GM23248 (cell line): Measurements from ENCODE around the gene DHCR24. TPM values are rescaled to one million over a fixed set of nuclear protein-coding genes. Genes with fewer than 3 reads are reported as not detected.

ENCODE experiments used
- DNase-seq: peaks from one replicate; pipeline ENCODE4 v3.0.0-alpha.2; 2015
- H2AFZ ChIP-seq: fragments of 200-600 bp; sonication (generic); 2 replicates; pipeline ENCODE4 v1.6.1; 2016; ENCODE audit warnings: antibody characterized with exemption
- H3F3A ChIP-seq: fragments of 200-600 bp; sonication (generic); 2 replicates; pipeline ENCODE4 v1.6.1; 2016; ENCODE audit warnings: mild to moderate bottlenecking, antibody characterized with exemption, mixed run types; ENCODE audit not compliant: insufficient read depth
- H3K27ac ChIP-seq: fragments of 200-600 bp; sonication (generic); 2 replicates; pipeline ENCODE4 v1.5.1; 2016; ENCODE audit warnings: mild to moderate bottlenecking
- H3K27me3 ChIP-seq: fragments of 200-600 bp; sonication (generic); replicated peaks from 2 replicates; pipeline ENCODE4 v1.6.1; 2016; ENCODE audit warnings: mild to moderate bottlenecking; ENCODE audit not compliant: insufficient read depth
- H3K36me3 ChIP-seq: fragments of 200-600 bp; sonication (generic); 2 replicates; pipeline ENCODE4 v1.6.1; 2016; ENCODE audit warnings: low read depth, mild to moderate bottlenecking
- H3K4me1 ChIP-seq: fragments of 200-600 bp; sonication (generic); 2 replicates; pipeline ENCODE4 v1.6.1; 2016; ENCODE audit warnings: mild to moderate bottlenecking; ENCODE audit not compliant: insufficient read depth
- H3K4me2 ChIP-seq: fragments of 200-600 bp; sonication (generic); one replicate; pipeline ENCODE4 v1.6.1; 2016; ENCODE audit warnings: mild to moderate bottlenecking; ENCODE audit not compliant: unreplicated experiment
- H3K4me3 ChIP-seq: fragments of 200-600 bp; sonication (generic); 2 replicates; pipeline ENCODE4 v1.5.1; 2016; ENCODE audit warnings: mild to moderate bottlenecking
- H3K79me2 ChIP-seq: fragments of 200-600 bp; sonication (generic); 2 replicates; pipeline ENCODE4 v1.6.1; 2016; ENCODE audit warnings: mild to moderate bottlenecking; ENCODE audit not compliant: insufficient read depth
- H3K9ac ChIP-seq: fragments of 200-600 bp; sonication (generic); 2 replicates; pipeline ENCODE4 v1.6.1; 2016; ENCODE audit warnings: mild to moderate bottlenecking
- H3K9me2 ChIP-seq: fragments of 200-600 bp; sonication (generic); 2 replicates; pipeline ENCODE4 v1.6.1; 2016; ENCODE audit warnings: mixed run types, mild to moderate bottlenecking, moderate library complexity; ENCODE audit not compliant: insufficient read depth
- H3K9me3 ChIP-seq: fragments of 200-600 bp; sonication (generic); one replicate; pipeline ENCODE4 v1.6.1; 2017; ENCODE audit warnings: low read depth
- H4K20me1 ChIP-seq: fragments of 200-600 bp; sonication (generic); 2 replicates; pipeline ENCODE4 v1.6.0; 2016; ENCODE audit not compliant: insufficient read depth
- EZH2 ChIP-seq: fragments of 200-600 bp; sonication (generic); IDR thresholded peaks from 2 replicates; pipeline ENCODE4 v1.6.1; 2018; ENCODE audit warnings: antibody characterized with exemption, mild to moderate bottlenecking; ENCODE audit not compliant: insufficient read depth, poor library complexity, severe bottlenecking
- EZH2phosphoT487 ChIP-seq: fragments of 200-600 bp; sonication (generic); IDR thresholded peaks from 2 replicates; pipeline ENCODE4 v1.6.1; 2018; ENCODE audit warnings: antibody characterized with exemption, moderate library complexity, mild to moderate bottlenecking, low read depth; ENCODE audit not compliant: insufficient read depth
- WGBS, 2 experiments: methylation state at CpG; one replicate each; pipeline ENCODE4 v1.1.6; 2015 to 2017; ENCODE audit warnings: low lambda C conversion rate in 2 of 2, low coverage in 1 of 2; ENCODE audit errors: missing lambda C conversion rate in 2 of 2; 5-methylcytosine and 5-hydroxymethylcytosine counted together
- in situ Hi-C: fragments of 300-500 bp; cut with MboI; formaldehyde crosslinking; loops from 2 replicates; pipeline ENCODE4 v1.15.0; 2020
- polyA plus RNA-seq: library from polyadenylated mRNA; unstranded; fragments of >200 nt; fragmentation: Nextera tagmentation; extraction: Ambion mirVana; gene quantifications from 2 replicates; pipeline ENCODE4 v1.2.1, GENCODE V29; 2016
- total RNA-seq: library from RNA; depleted of rRNA; stranded (reverse); fragments of >200 nt; shearing (Covaris generic); gene quantifications from 2 replicates; pipeline ENCODE4 v1.2.3, GENCODE V29; 2014

DHCR24 gene
- total and polyA plus RNA-seq, 2 experiments from 2014 or later, result 42.5 to 63.4 TPM

DNA sequence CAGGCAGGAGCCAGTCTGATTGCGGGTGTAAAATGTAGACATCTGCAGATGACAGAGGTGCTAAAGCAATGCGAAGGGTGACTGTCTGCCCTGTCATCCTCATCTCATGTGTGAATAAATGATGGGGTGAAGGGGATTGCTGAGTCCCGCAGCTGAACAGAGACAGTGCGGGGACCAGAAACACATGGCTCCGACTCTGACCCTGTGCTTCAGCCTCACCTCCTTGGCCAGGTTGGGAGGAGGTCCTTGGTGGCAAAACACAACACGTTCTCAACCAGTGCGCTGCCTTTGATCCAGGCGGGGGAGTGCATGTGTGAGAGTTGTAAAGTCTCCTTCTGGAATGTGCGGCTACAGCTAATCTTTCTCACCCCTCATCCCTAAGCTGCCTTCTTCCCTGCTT is 53.9 kb downstream of the DHCR24 start:
- H3K4me2 ChIP-seq, result no peak overlapping the region
- in situ Hi-C loops, result no loop called here
- no peak overlapping the region for H2AFZ ChIP-seq
- H3K27ac ChIP-seq, result no peak overlapping the region
- no peaks in the 10 kb centered on the region for H3K4me1 ChIP-seq
- no peak for DNase-seq
- H4K20me1 ChIP-seq, result no peaks in the 10 kb centered on the region
- no peak overlapping the region for H3K9ac ChIP-seq
- no peaks in the 10 kb centered on the region for H3K36me3 ChIP-seq
- H3K79me2 ChIP-seq, result no peaks in the 10 kb centered on the region
- no peaks in the 10 kb centered on the region for H3K9me3 ChIP-seq
- H3F3A ChIP-seq, result no peaks in the 10 kb centered on the region
- TF ChIP-seq EZH2phosphoT487 (no peak), EZH2 (no peak)
- 80 to 82% methylated on average over 9 of the region's 9 CpGs for WGBS, 2 experiments
- H3K4me3 ChIP-seq, result no peak overlapping the region
- H3K27me3 ChIP-seq, result no peaks in the 10 kb centered on the region
- H3K9me2 ChIP-seq, result no peaks in the 10 kb centered on the region

DNA sequence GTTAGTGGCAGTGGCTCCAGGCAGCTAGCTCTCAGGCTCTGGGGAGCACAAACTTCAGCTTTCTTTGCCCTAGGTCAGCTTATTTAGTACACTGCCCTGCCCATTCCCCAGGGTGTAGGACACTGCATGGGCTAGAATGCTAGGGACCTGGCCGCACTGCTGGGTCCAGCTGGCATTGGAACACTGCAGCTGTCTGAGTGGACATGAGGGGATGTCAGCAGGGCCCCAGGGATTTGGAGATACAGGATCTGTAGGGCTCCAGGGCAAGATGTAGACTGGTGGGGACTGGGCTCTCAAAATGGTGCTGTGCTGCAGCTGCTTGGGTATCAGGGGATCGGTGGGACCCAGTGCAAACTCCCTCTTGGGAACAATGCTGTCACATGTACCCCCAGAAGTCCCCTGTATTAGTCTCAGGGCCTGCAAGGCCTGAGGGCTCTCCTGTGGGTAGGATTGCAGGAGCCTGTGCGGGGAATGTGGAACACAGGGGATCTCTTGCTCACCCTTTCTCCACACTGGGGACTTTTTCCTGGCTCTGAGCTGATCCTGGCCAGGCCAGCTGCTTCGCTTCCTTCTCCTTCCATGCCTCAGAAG is 60.7 kb downstream of the DHCR24 start:
- no peaks in the 10 kb centered on the region for H3K4me1 ChIP-seq
- H3K9me2 ChIP-seq, result no peaks in the 10 kb centered on the region
- H3K36me3 ChIP-seq, result no peaks in the 10 kb centered on the region
- no peak for DNase-seq
- no peak overlapping the region for H3K4me3 ChIP-seq
- 66 to 69% methylated on average over 4 of the region's 4 CpGs for WGBS, 2 experiments
- H4K20me1 ChIP-seq, result no peaks in the 10 kb centered on the region
- H3K27me3 ChIP-seq, result 0 out of 2 replicates have a peak, but pooled peaks cover 3% of the 10 kb centered on the region
- H3K4me2 ChIP-seq, result no peak overlapping the region
- in situ Hi-C loops, result no loop called here
- no peaks in the 10 kb centered on the region for H3K79me2 ChIP-seq
- no peaks in the 10 kb centered on the region for H3K9me3 ChIP-seq
- no peak overlapping the region for H3K9ac ChIP-seq
- TF ChIP-seq EZH2 (no peak), EZH2phosphoT487 (no peak)
- no peak overlapping the region for H2AFZ ChIP-seq
- H3K27ac ChIP-seq, result no peak overlapping the region
- no peaks in the 10 kb centered on the region for H3F3A ChIP-seq

- in situ Hi-C loops, result no loop called here
- no peaks in the 10 kb centered on the region for H3F3A ChIP-seq
- no peak overlapping the region for H3K4me3 ChIP-seq
- no peak for TF ChIP-seq EZH2
- TF ChIP-seq EZH2phosphoT487, result no peak
- no peak overlapping the region for H3K27ac ChIP-seq
- 48 to 50% methylated on average over 4 to 5 of the region's 5 CpGs for WGBS, 2 experiments
- no peak overlapping the region for H3K4me2 ChIP-seq
- H3K27me3 ChIP-seq, result 0 out of 2 replicates have a peak, but pooled peaks cover 4% of the 10 kb centered on the region
- H3K9me3 ChIP-seq, result no peaks in the 10 kb centered on the region
- no peaks in the 10 kb centered on the region for H4K20me1 ChIP-seq
- no peak overlapping the region for H3K9ac ChIP-seq
- no peak for DNase-seq
- H3K4me1 ChIP-seq, result no peaks in the 10 kb centered on the region
- no peak overlapping the region for H2AFZ ChIP-seq
- H3K9me2 ChIP-seq, result no peaks in the 10 kb centered on the region
- H3K79me2 ChIP-seq, result no peaks in the 10 kb centered on the region
- no peaks in the 10 kb centered on the region for H3K36me3 ChIP-seq
These were observed 61.3 kb downstream of the DHCR24 start for GRCh38 chr1:54825696-54826095.

- H3K9ac ChIP-seq, result no peak overlapping the region
- TF ChIP-seq EZH2, result no peak
- TF ChIP-seq EZH2phosphoT487, result no peak
- no peak overlapping the region for H3K27ac ChIP-seq
- no peaks in the 10 kb centered on the region for H3K9me2 ChIP-seq
- H2AFZ ChIP-seq, result no peak overlapping the region
- no peaks in the 10 kb centered on the region for H3F3A ChIP-seq
- H4K20me1 ChIP-seq, result no peaks in the 10 kb centered on the region
- no peak overlapping the region for H3K4me3 ChIP-seq
- no peaks in the 10 kb centered on the region for H3K36me3 ChIP-seq
- in situ Hi-C loops, result loop anchor here (25.0 kb wide), 1 partner anchor 711 kb away; no protein-coding TSS in a partner anchor
- 61 to 65% methylated on average over 3 of the region's 3 CpGs for WGBS, 2 experiments
- DNase-seq, result no peak
- no peaks in the 10 kb centered on the region for H3K79me2 ChIP-seq
- no peaks in the 10 kb centered on the region for H3K9me3 ChIP-seq
- no peak overlapping the region for H3K4me2 ChIP-seq
- 0 out of 2 replicates have a peak, but pooled peaks cover 4% of the 10 kb centered on the region for H3K27me3 ChIP-seq
- H3K4me1 ChIP-seq, result no peaks in the 10 kb centered on the region
These were observed 63.3 kb downstream of the DHCR24 start for GRCh38 chr1:54823670-54824069.

DNA sequence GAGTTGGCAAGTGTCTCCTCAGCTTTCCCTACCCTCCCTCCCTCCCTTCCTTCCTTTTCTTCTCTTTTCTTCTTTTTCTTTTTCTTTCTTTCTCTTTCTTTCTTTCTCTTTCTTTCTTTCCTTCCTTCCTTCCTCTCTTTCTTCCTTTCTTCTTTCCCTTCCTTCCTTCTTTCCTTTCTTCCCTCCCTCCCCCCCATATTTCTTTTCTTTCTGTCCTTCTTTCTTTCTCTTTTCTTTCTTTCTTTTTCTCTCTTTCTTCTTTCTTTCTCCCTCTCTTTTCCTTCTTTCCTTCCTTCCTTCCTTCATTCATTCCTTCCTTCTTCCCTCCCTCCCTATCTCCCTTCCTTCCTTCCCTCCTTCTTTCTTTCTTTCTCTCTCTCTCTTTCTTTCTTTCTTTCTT is 67.3 kb downstream of the DHCR24 start:
- peaks cover 9% of the 10 kb centered on the region; the same call in 1 of the 2 replicates for H3K27me3 ChIP-seq
- H3K9me3 ChIP-seq, result no peaks in the 10 kb centered on the region
- no peaks in the 10 kb centered on the region for H3K79me2 ChIP-seq
- no peaks in the 10 kb centered on the region for H3F3A ChIP-seq
- no peaks in the 10 kb centered on the region for H4K20me1 ChIP-seq
- H2AFZ ChIP-seq, result no peak overlapping the region
- no peak overlapping the region for H3K4me3 ChIP-seq
- H3K4me2 ChIP-seq, result no peak overlapping the region
- no peak for DNase-seq
- H3K36me3 ChIP-seq, result no peaks in the 10 kb centered on the region
- no peak for TF ChIP-seq EZH2
- no peak for TF ChIP-seq EZH2phosphoT487
- H3K27ac ChIP-seq, result no peak overlapping the region
- in situ Hi-C loops, result loop anchor here (25.0 kb wide), 1 partner anchor 707 kb away; no protein-coding TSS in a partner anchor
- no peaks in the 10 kb centered on the region for H3K9me2 ChIP-seq
- H3K4me1 ChIP-seq, result no peaks in the 10 kb centered on the region
- no peak overlapping the region for H3K9ac ChIP-seq
